HCT116 (cell line): ENCODE data around the gene TROAP. TPM values are rescaled to one million over a fixed set of nuclear protein-coding genes. Genes with fewer than 3 reads are reported as not detected.

Experiments used
- ATAC-seq: fragments of 200-7000 bp; cut with Tn5 transposase; 2 replicates; pipeline ENCODE4 v1.9.1; 2020; ENCODE audit warnings: mild to moderate bottlenecking, moderate library complexity
- BruUV-seq: library from RNA; stranded (reverse); fragments of 400-500 nt; replicated peaks from 2 replicates; lab custom pipeline; 2021; lab: Mats Ljungman, UMichigan
- CTCF ChIA-PET: fragments of 300-600 bp; sonication (Branson Sonifier 250); formaldehyde crosslinking; loops from one replicate; lab custom pipeline; 2021; ENCODE audit warnings: antibody characterized with exemption; lab: Charles Lee
- POLR2A ChIA-PET: fragments of 300-600, 350-600 bp; sonication (Branson Sonifier 250); formaldehyde crosslinking; loops from one replicate; lab custom pipeline; 2021; ENCODE audit warnings: antibody characterized with exemption; lab: Charles Lee
- RAD21 ChIA-PET, 2 experiments: fragments of 300-600 bp; sonication (Branson Sonifier 250); formaldehyde crosslinking; loops; one replicate each; lab custom pipeline; 2023; ENCODE audit warnings: low total read pairs in 2 of 2; ENCODE audit not compliant: uncharacterized antibody in 2 of 2, unreplicated experiment in 2 of 2, low non-redundant PET in 1 of 2; lab: Charles Lee
- DNase-seq: peaks from one replicate; pipeline ENCODE4 v3.0.0-alpha.2; 2010; ENCODE audit warnings: low read depth, low spot score
- H2AFZ ChIP-seq: fragments of 200-600 bp; shearing (Covaris generic), sonication (generic); 2 replicates; pipeline ENCODE4 v1.6.1; 2017; ENCODE audit warnings: low read depth, mixed run types, mixed read lengths, antibody characterized with exemption, low read length; ENCODE audit not compliant: poor library complexity, severe bottlenecking
- H3K27ac ChIP-seq: 2 replicates; pipeline ENCODE4 v1.5.1; 2012; ENCODE audit warnings: low read depth, low read length
- H3K27me3 ChIP-seq: fragments of 200-600 bp; sonication (generic); 2 replicates; pipeline ENCODE4 v1.6.1; 2016; ENCODE audit warnings: mixed run types, low read length, mixed read lengths; ENCODE audit not compliant: insufficient read depth
- H3K36me3 ChIP-seq, 2 experiments: fragments of 200-500 bp in 1 of 2; fragments of 200-600 bp in 1 of 2; sonication (Bioruptor generic) in 1 of 2; sonication (generic) in 1 of 2; 2 replicates each; pipeline versions ENCODE4 v1.5.1 to v1.6.1; 2014 to 2016; ENCODE audit warnings: low read length in 2 of 2, inconsistent platforms in 1 of 2, mixed read lengths in 1 of 2, mixed run types in 1 of 2; ENCODE audit not compliant: insufficient read depth in 2 of 2, control insufficient read depth in 1 of 2
- H3K4me1 ChIP-seq, 2 experiments: fragments of 200-600 bp in 1 of 2; sonication (generic) in 1 of 2; 2 replicates each; pipeline versions ENCODE4 v1.5.1 to v1.6.1; 2012 to 2017; ENCODE audit warnings: low read length in 2 of 2, inconsistent platforms in 1 of 2, mild to moderate bottlenecking in 1 of 2, mixed read lengths in 1 of 2, mixed run types in 1 of 2, moderate library complexity in 1 of 2; ENCODE audit not compliant: insufficient read depth in 2 of 2, control insufficient read depth in 1 of 2
- H3K4me2 ChIP-seq: fragments of 200-600 bp; sonication (generic); 2 replicates; pipeline ENCODE4 v1.6.1; 2017; ENCODE audit warnings: mixed run types, low read length, mixed read lengths
- H3K4me3 ChIP-seq, 2 experiments: fragments of 200-600 bp in 1 of 2; sonication (generic) in 1 of 2; replicated peaks in 1 of 2; 2 replicates each; pipeline ENCODE4 v1.5.1; 2011 to 2016; ENCODE audit warnings: low read length in 2 of 2, control low read depth in 1 of 2, low read depth in 1 of 2, mild to moderate bottlenecking in 1 of 2, mixed read lengths in 1 of 2, mixed run types in 1 of 2
- H3K79me2 ChIP-seq: fragments of 200-600 bp; sonication (generic); 2 replicates; pipeline ENCODE4 v1.6.1; 2017; ENCODE audit warnings: mild to moderate bottlenecking, mixed run types, low read length, moderate library complexity, mixed read lengths; ENCODE audit not compliant: insufficient read depth
- H3K9ac ChIP-seq: fragments of 200-600 bp; sonication (generic); 2 replicates; pipeline ENCODE4 v1.6.1; 2016; ENCODE audit warnings: low read length, mixed read lengths
- H3K9me2 ChIP-seq: fragments of 200-600 bp; sonication (generic), shearing (Covaris generic); 2 replicates; pipeline ENCODE4 v1.6.1; 2017; ENCODE audit warnings: mixed run types, mild to moderate bottlenecking, moderate library complexity; ENCODE audit not compliant: insufficient read depth
- H3K9me3 ChIP-seq, 2 experiments: fragments of 200-500 bp in 1 of 2; fragments of 200-600 bp in 1 of 2; sonication (Bioruptor generic) in 1 of 2; sonication (generic) in 1 of 2; 2 replicates each; pipeline ENCODE4 v1.6.1; 2014 to 2017; ENCODE audit warnings: low read length in 2 of 2, mixed read lengths in 2 of 2, inconsistent platforms in 1 of 2, low read depth in 1 of 2, mild to moderate bottlenecking in 1 of 2, mixed run types in 1 of 2, moderate library complexity in 1 of 2; ENCODE audit not compliant: control insufficient read depth in 1 of 2, insufficient read depth in 1 of 2
- H4K20me1 ChIP-seq: fragments of 200-600 bp; sonication (generic), shearing (Covaris generic); 2 replicates; pipeline ENCODE4 v1.6.1; 2017; ENCODE audit warnings: mixed run types, mild to moderate bottlenecking, moderate library complexity; ENCODE audit not compliant: insufficient read depth
- JUND ChIP-seq: IDR thresholded peaks from 2 replicates; pipeline ENCODE4 v1.6.1; 2012
- RAD21 ChIP-seq: IDR thresholded peaks from 2 replicates; pipeline ENCODE4 v1.6.1; 2012; ENCODE audit warnings: low read depth, mild to moderate bottlenecking
- ZBTB33 ChIP-seq: IDR thresholded peaks from 2 replicates; pipeline ENCODE4 v1.6.1; 2011; ENCODE audit warnings: mild to moderate bottlenecking, low read length, moderate library complexity; ENCODE audit not compliant: insufficient replicate concordance; ENCODE audit errors: extremely low read depth
- intact Hi-C: fragments of 100-400 bp; cut with micrococcal nuclease; formaldehyde crosslinking; loops from 2 replicates; pipeline ENCODE4 v1.10.0; 2022
- total RNA-seq: library from RNA; stranded (reverse); gene quantifications from one replicate; pipeline ENCODE4 v1.2.1, GENCODE V29; 2021; ENCODE audit not compliant: unreplicated experiment
- TF ChIP-seq, protein P1 (sequence below), 3 experiments: fragments of 200-600 bp in 1 of 3; sonication (generic) in 1 of 3; IDR thresholded peaks in 2 of 3; conservative IDR thresholded peaks in 1 of 3; 2 replicates each; pipeline ENCODE4 v1.5.1; 2012 to 2017; ENCODE audit warnings: low read depth in 2 of 3, low read length in 2 of 3, antibody characterized with exemption in 1 of 3, borderline replicate concordance in 1 of 3, control low read depth in 1 of 3, mild to moderate bottlenecking in 1 of 3, mixed read lengths in 1 of 3, mixed run types in 1 of 3, moderate library complexity in 1 of 3; ENCODE audit not compliant: insufficient read depth in 1 of 3

The TROAP gene
- total RNA-seq, 1 experiment from 2014 or later: 99.1 TPM

GRCh38 chr12:49288412-49288853 is 34.6 kb upstream of the TROAP start:
- RAD21 ChIA-PET: interaction anchor here (1.0 to 1.8 kb wide), 3 partner anchors 59 to 69 kb away, joined by 4 to 7 read pairs (median 7); no protein-coding TSS in a partner anchor

More at GRCh38 chr12:49288412-49288853, 34.6 kb upstream of the TROAP start:
- no peaks in the 10 kb centered on the region for H3K9me2 ChIP-seq
- no peaks in the 10 kb centered on the region for H3K27me3 ChIP-seq
- H3K4me2 ChIP-seq: 0 out of 2 replicates have a peak overlapping the region, but pooled peaks have one; percentile 1
- no TSS peak for BruUV-seq
- ChIA-PET CTCF (interaction anchor here (0.9 to 4.2 kb wide), 12 partner anchors 9 to 292 kb away, joined by 3 to 47 read pairs (median 10); partner anchors contain the start of genes DNAJC22 and TROAP), POLR2A (interaction anchor here (0.7 to 1.2 kb wide), 5 partner anchors 9 to 59 kb away, joined by 3 to 5 read pairs (median 3); partner anchors contain the start of gene TROAP)
- H3K36me3 ChIP-seq: no peaks in the 10 kb centered on the region
- H3K4me1 ChIP-seq: peaks cover 0 to 10% of the 10 kb centered on the region in 2 experiments; a peak in 2 of 4 replicates
- no peaks in the 10 kb centered on the region for H4K20me1 ChIP-seq
- no peak overlapping the region for H3K27ac ChIP-seq
- H2AFZ ChIP-seq: peak overlapping the region; percentile 5
- H3K4me3 ChIP-seq: no peak overlapping the region
- no peaks in the 10 kb centered on the region for H3K79me2 ChIP-seq
- peak; percentile 46 for DNase-seq
- TF ChIP-seq ZBTB33: no peak
- TF ChIP-seq, protein P1, sequence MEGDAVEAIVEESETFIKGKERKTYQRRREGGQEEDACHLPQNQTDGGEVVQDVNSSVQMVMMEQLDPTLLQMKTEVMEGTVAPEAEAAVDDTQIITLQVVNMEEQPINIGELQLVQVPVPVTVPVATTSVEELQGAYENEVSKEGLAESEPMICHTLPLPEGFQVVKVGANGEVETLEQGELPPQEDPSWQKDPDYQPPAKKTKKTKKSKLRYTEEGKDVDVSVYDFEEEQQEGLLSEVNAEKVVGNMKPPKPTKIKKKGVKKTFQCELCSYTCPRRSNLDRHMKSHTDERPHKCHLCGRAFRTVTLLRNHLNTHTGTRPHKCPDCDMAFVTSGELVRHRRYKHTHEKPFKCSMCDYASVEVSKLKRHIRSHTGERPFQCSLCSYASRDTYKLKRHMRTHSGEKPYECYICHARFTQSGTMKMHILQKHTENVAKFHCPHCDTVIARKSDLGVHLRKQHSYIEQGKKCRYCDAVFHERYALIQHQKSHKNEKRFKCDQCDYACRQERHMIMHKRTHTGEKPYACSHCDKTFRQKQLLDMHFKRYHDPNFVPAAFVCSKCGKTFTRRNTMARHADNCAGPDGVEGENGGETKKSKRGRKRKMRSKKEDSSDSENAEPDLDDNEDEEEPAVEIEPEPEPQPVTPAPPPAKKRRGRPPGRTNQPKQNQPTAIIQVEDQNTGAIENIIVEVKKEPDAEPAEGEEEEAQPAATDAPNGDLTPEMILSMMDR (IDR thresholded peaks at IDR 0.05 in 2 of 3, conservative IDR thresholded peaks at IDR 0.05 in 1 of 3; ENCODE audit: borderline replicate concordance in 1 of 3, insufficient read depth in 1 of 3, low read depth in 2 of 3, low read length in 2 of 3): peak; percentile 76 to 97 (median 89)
- peak; percentile 92 for TF ChIP-seq RAD21
- no peak for TF ChIP-seq JUND
- intact Hi-C loops: loop anchor here (1.0 to 2.0 kb wide), 4 partner anchors 54 to 292 kb away; no protein-coding TSS in a partner anchor
- ATAC-seq: peak; percentile 74
- no peaks in the 10 kb centered on the region for H3K9me3 ChIP-seq
- no peak overlapping the region for H3K9ac ChIP-seq
